K562 (cell line): ENCODE data around the gene SKAP2. TPM values are rescaled to one million over a fixed set of nuclear protein-coding genes. Genes with fewer than 3 reads are reported as not detected.

Experiments used
- ATAC-seq: fragments of 200-7000 bp; cut with Tn5 transposase; 3 replicates; pipeline ENCODE4 v1.9.1; 2020; ENCODE audit warnings: moderate library complexity
- BruUV-seq: library from RNA; stranded (reverse); fragments of 400-500 nt; replicated peaks from 2 replicates; lab custom pipeline; 2021; lab: Mats Ljungman, UMichigan
- CTCF ChIA-PET: fragments of 300-600 bp; formaldehyde crosslinking; extraction: SDS; loops from one replicate; lab custom pipeline; 2021; ENCODE audit warnings: low intra/inter-chr PET ratio; lab: Yijun Ruan, JAX
- POLR2A ChIA-PET: fragments of 300-600, 350-650 bp; sonication (Branson Sonifier 250); formaldehyde crosslinking; extraction: SDS; loops from one replicate; lab custom pipeline; 2021; ENCODE audit warnings: antibody characterized with exemption, inconsistent platforms; lab: Yijun Ruan, JAX
- DNase-seq, 4 experiments: peaks; one replicate each; pipeline versions ENCODE4 v3.0.0 to v3.0.0-alpha.2; 2011 to 2018; ENCODE audit warnings: low spot score in 3 of 4, mixed read lengths in 3 of 4; ENCODE audit errors: extremely low read depth in 1 of 4
- FAIRE-seq: peaks from 2 replicates; lab custom pipeline; 2011; peaks lifted over from hg19 to GRCh38; lab: Jason Lieb, UNC
- H2AFZ ChIP-seq: 2 replicates; pipeline ENCODE4 v1.6.0; 2011; ENCODE audit warnings: low read depth, low read length, control low read depth, inconsistent platforms
- H3K27ac ChIP-seq: fragments of 200-600 bp; 3 replicates; pipeline ENCODE4 v1.8.0; 2011; ENCODE audit warnings: low read depth, mild to moderate bottlenecking, control low read depth, inconsistent platforms, low read length, moderate library complexity, mixed read lengths; ENCODE audit errors: extremely low read depth
- H3K27me3 ChIP-seq, 2 experiments: fragments of 300-600 bp in 1 of 2; 2 replicates in 1 of 2; 3 replicates in 1 of 2; pipeline versions ENCODE4 v1.6.0 to v1.8.0; 2011; ENCODE audit warnings: inconsistent platforms in 2 of 2, low read length in 2 of 2, mild to moderate bottlenecking in 1 of 2, mixed read lengths in 1 of 2, moderate library complexity in 1 of 2; ENCODE audit not compliant: control insufficient read depth in 2 of 2, insufficient read depth in 2 of 2
- H3K36me3 ChIP-seq: fragments of 300-600 bp; 3 replicates; pipeline ENCODE4 v1.8.0; 2011; ENCODE audit warnings: mild to moderate bottlenecking, low read length, inconsistent platforms; ENCODE audit not compliant: control insufficient read depth, insufficient read depth
- H3K4me1 ChIP-seq, 2 experiments: fragments of 200-600 bp in 1 of 2; replicated peaks in 1 of 2; 2 replicates in 1 of 2; 3 replicates in 1 of 2; pipeline versions ENCODE4 v1.5.1 to v1.8.0; 2011; ENCODE audit warnings: inconsistent platforms in 2 of 2, low read length in 2 of 2, mild to moderate bottlenecking in 1 of 2, mixed read lengths in 1 of 2, moderate library complexity in 1 of 2; ENCODE audit not compliant: control insufficient read depth in 2 of 2, insufficient read depth in 2 of 2
- H3K4me2 ChIP-seq: 2 replicates; pipeline ENCODE4 v1.6.1; 2011; ENCODE audit warnings: low read length, control low read depth, inconsistent platforms, mixed read lengths; ENCODE audit not compliant: insufficient read depth
- H3K4me3 ChIP-seq: fragments of 200-600 bp; sonication (generic), shearing (Covaris generic); 2 replicates; pipeline ENCODE4 v1.5.1; 2016; ENCODE audit warnings: control low read depth, inconsistent platforms
- H3K79me2 ChIP-seq: fragments of 200-600 bp; 3 replicates; pipeline ENCODE4 v1.8.0; 2011; ENCODE audit warnings: low read length, inconsistent platforms; ENCODE audit not compliant: control insufficient read depth, insufficient read depth
- H3K9ac ChIP-seq, 2 experiments: 2 replicates each; pipeline versions ENCODE4 v1.6.0 to v1.6.1; 2011; ENCODE audit warnings: low read depth in 2 of 2, low read length in 2 of 2, control low read depth in 1 of 2, inconsistent platforms in 1 of 2, mild to moderate bottlenecking in 1 of 2, mixed read lengths in 1 of 2; ENCODE audit not compliant: insufficient read depth in 1 of 2
- H3K9me1 ChIP-seq: one replicate; pipeline ENCODE4 v1.6.0; 2011; ENCODE audit warnings: inconsistent platforms, mild to moderate bottlenecking, low read length, moderate library complexity; ENCODE audit not compliant: control insufficient read depth, insufficient read depth
- H3K9me3 ChIP-seq: replicated peaks from 2 replicates; pipeline ENCODE4 v1.5.1; 2011; ENCODE audit warnings: low read depth, low read length, inconsistent platforms; ENCODE audit not compliant: control insufficient read depth, insufficient read depth
- H4K20me1 ChIP-seq: replicated peaks from 2 replicates; pipeline ENCODE4 v1.6.1; 2011; ENCODE audit warnings: low read length, inconsistent platforms, mixed read lengths; ENCODE audit not compliant: control insufficient read depth, insufficient read depth
- BRF1 ChIP-seq: IDR thresholded peaks from 3 replicates; pipeline ENCODE4 v1.6.1; 2011; ENCODE audit warnings: borderline replicate concordance, mild to moderate bottlenecking; ENCODE audit not compliant: insufficient read length; ENCODE audit errors: extremely low read depth
- CTCFL ChIP-seq: IDR thresholded peaks from 2 replicates; pipeline ENCODE4 v1.6.1; 2011; ENCODE audit warnings: borderline replicate concordance, low read depth, mild to moderate bottlenecking, moderate library complexity, low read length; ENCODE audit not compliant: insufficient read depth, poor library complexity, severe bottlenecking
- KLF6 ChIP-seq: fragments of 250-450 bp; sonication (Bioruptor Pico); IDR thresholded peaks from 2 replicates; pipeline ENCODE4 v1.4.0; 2020; ENCODE audit warnings: mild to moderate bottlenecking, moderate library complexity, borderline replicate concordance
- MIER1 ChIP-seq: fragments of 450-650 bp; IDR thresholded peaks from 2 replicates; pipeline ENCODE4 v1.6.1; 2016; ENCODE audit warnings: antibody characterized with exemption, mild to moderate bottlenecking, low read depth
- MTF1 ChIP-seq: fragments of 250-450 bp; sonication (Bioruptor Pico); IDR thresholded peaks from 2 replicates; pipeline ENCODE4 v1.9.0; 2021; ENCODE audit warnings: moderate library complexity, mild to moderate bottlenecking, inconsistent platforms, borderline replicate concordance
- MYC ChIP-seq, 2 experiments: fragments of 250-450 bp in 1 of 2; sonication (Bioruptor Pico) in 1 of 2; IDR thresholded peaks; 2 replicates each; pipeline versions ENCODE4 v1.5.1 to v1.6.1; 2012 to 2021; ENCODE audit warnings: low read depth in 2 of 2, borderline replicate concordance in 1 of 2, improper control_type of control experiment in 1 of 2, low read length in 1 of 2, mild to moderate bottlenecking in 1 of 2, moderate library complexity in 1 of 2
- ZNF311 ChIP-seq: fragments of 250-450 bp; sonication (Bioruptor Pico); IDR thresholded peaks from 2 replicates; pipeline ENCODE4 v1.4.0; 2020; ENCODE audit warnings: mild to moderate bottlenecking, moderate library complexity
- ZNF583 ChIP-seq: fragments of 250-450 bp; sonication (Bioruptor Pico); IDR thresholded peaks from 2 replicates; pipeline ENCODE4 v1.4.0; 2020
- WGBS: fragments of 100-300 bp; shearing (Covaris generic); methylation state at CpG from one replicate; pipeline ENCODE4 v1.1.6; 2016; ENCODE audit warnings: low coverage, mixed read lengths; ENCODE audit not compliant: insufficient coverage; ENCODE audit errors: missing lambda C conversion rate; 5-methylcytosine and 5-hydroxymethylcytosine counted together
- in situ Hi-C: fragments of 300-500 bp; cut with MboI; formaldehyde crosslinking; loops from 4 replicates; pipeline ENCODE4 v1.15.0; 2018; ENCODE audit warnings: inconsistent platforms, mixed read lengths
- intact Hi-C: fragments of 100-400 bp; cut with micrococcal nuclease; formaldehyde crosslinking; loops from 2 replicates; pipeline ENCODE4 v1.14.2; 2022
- polyA plus RNA-seq, 8 experiments: library from polyadenylated mRNA; depleted of rRNA in 4 of 8; stranded (reverse) in 5 of 8; unstranded in 3 of 8; fragments of >200 nt; fragmentation: Nextera tagmentation in 2 of 8; fragmentation: Illumina TruSeq in 1 of 8; extraction: Ambion mirVana in 2 of 8; extraction: Trizol in 1 of 8; gene quantifications; 2 replicates each; pipeline versions ENCODE4 v1.2.1 to v1.2.3, GENCODE V29; 2011 to 2014; ENCODE audit warnings: inconsistent platforms in 1 of 8, missing spikeins in 1 of 8
- total RNA-seq, 7 experiments: library from RNA; depleted of rRNA in 6 of 7; stranded (reverse); fragments of >200 nt in 6 of 7; fragmentation: Illumina TruSeq in 2 of 7; extraction: Trizol in 2 of 7; gene quantifications; 2 replicates each; pipeline versions ENCODE4 v1.2.1 to v1.2.3, GENCODE V29; 2011 to 2021; ENCODE audit warnings: low replicate concordance in 1 of 7

SKAP2 gene
- total and polyA plus RNA-seq, 9 of the 15 experiments (the other 6 are each of a cell fraction or from before 2014, with no cell fraction given), result 4.2 to 11.7 (median 8.3) TPM

GRCh38 chr7:26782501-26782900, 81.9 kb downstream of the SKAP2 start (continued):
- no peak for TF ChIP-seq CTCFL

GRCh38 chr7:26779978-26780595, 84.3 kb downstream of the SKAP2 start:
- H3K27me3 ChIP-seq, result no peaks in the 10 kb centered on the region
- no peaks in the 10 kb centered on the region for H3K9me1 ChIP-seq
- no peaks in the 10 kb centered on the region for H3K9me3 ChIP-seq
- intact Hi-C loops, result no loop called here
- H3K4me1 ChIP-seq, result no peaks in the 10 kb centered on the region
- CTCF ChIA-PET, result no interaction called here
- TF ChIP-seq ZNF311 (CRISPR knock-in tag) (no peak), MTF1 (no peak), MIER1 (no peak), KLF6 (CRISPR knock-in tag) (no peak), ZNF583 (CRISPR knock-in tag) (no peak), MYC (IDR thresholded peaks at IDR 0.05; ENCODE audit: low read depth, low read length) (no peak), MYC (CRISPR knock-in tag; IDR thresholded peaks at IDR 0.05; ENCODE audit: borderline replicate concordance, low read depth) (no peak), BRF1 (no peak)
- TF ChIP-seq, all 486 proteins: peak for 0
- FAIRE-seq, result no peak
- no peak for DNase-seq
- Histone ChIP-seq H2AFZ (no peak overlapping the region), H3K4me3 (no peak overlapping the region), H3K27ac (no peak overlapping the region), H3K9ac (no peak overlapping the region), H3K36me3 (no peaks in the 10 kb centered on the region), H3K4me2 (no peak overlapping the region), H3K79me2 (no peaks in the 10 kb centered on the region), H4K20me1 (no peaks in the 10 kb centered on the region; the same call in 1 of the 2 replicates)
- no TSS peak for BruUV-seq
- POLR2A ChIA-PET, result no interaction called here
- in situ Hi-C loops, result no loop called here
- 23% methylated on average over 1 of the region's 1 CpG for WGBS
- no peak for ATAC-seq
